Pulmonary artery endothelial cell (primary cell): Measurements from ENCODE around the gene MYH11. TPM values are rescaled to one million over a fixed set of nuclear protein-coding genes. Genes with fewer than 3 reads are reported as not detected.

Experiments
- DNase-seq: peaks from one replicate; pipeline ENCODE4 v3.0.0-alpha.2; 2011; ENCODE audit warnings: low read depth, low spot score
- total RNA-seq: library from RNA; depleted of rRNA; stranded (reverse); fragments of >200 nt; gene quantifications from 2 replicates; pipeline ENCODE4 v1.2.3, GENCODE V29; 2014

The MYH11 gene
- not detected in 2 replicates for total RNA-seq

DNA sequence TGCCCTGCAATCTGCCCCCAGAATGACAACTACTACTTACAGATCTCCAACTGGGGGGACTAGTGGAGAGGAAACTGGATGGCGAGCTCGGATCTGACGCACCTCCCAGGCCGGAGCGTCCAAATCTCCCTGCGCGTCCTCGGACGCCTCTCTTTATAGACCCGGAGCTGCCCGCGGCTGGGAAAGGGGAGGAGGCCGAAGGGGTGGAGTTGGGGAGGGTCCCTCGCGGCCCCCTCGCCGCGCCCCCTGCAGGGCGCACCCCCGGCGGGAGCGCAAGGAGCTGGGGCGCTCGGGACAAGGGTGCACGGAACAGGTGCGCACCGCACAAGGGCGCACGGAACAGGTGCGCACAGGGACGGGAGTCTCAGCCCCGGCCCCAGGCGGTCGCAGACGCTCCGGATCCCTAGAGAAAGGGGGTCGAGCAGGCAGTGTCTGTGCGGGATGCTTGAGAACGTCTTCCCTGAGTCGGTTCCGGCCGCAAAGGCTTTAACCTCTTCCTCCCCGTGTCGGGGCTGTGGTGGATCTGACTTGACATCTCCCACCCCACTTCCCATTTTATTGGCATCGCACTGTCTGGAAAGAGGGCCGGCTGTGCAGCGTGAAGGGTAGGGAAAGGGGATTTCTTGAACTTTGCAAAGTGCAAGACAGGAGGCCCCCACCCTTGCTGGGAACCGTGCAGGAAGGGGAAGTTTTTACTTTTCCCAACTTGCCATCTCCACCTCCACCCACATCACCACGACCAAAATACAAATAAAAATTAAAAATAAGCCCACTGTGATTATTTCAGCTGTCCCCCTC lies at the start of gene MYH11:
Gene MYH11, minus strand, starts transcription at position 128 of the 798 bp plus-strand sequence. CDS start 18,776 bp downstream, outside the sequence.
- DNase-seq: no peak

GRCh38 chr16:15906439-15906838 lies 49.6 kb upstream of the MYH11 start:
- no peak for DNase-seq

DNA sequence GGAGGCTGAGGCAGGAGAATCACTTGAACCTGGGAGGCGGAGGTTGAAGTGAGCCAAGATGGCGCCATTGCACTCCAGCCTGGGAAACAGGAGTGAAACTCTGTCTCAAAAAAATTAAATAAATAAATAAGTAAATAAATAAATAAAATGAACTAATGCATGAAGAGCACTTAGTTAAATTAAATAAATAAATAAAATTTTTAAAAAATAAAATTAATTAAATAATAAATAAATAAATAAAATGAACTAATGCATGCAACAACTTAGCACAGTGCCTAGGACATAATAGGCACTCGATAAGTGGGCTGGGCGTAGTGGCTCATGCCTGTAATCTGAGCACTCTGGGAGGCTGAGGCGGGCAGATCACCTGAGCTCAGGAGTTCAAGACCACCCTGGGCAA lies 47.1 kb upstream of the MYH11 start:
- DNase-seq: no peak

DNA sequence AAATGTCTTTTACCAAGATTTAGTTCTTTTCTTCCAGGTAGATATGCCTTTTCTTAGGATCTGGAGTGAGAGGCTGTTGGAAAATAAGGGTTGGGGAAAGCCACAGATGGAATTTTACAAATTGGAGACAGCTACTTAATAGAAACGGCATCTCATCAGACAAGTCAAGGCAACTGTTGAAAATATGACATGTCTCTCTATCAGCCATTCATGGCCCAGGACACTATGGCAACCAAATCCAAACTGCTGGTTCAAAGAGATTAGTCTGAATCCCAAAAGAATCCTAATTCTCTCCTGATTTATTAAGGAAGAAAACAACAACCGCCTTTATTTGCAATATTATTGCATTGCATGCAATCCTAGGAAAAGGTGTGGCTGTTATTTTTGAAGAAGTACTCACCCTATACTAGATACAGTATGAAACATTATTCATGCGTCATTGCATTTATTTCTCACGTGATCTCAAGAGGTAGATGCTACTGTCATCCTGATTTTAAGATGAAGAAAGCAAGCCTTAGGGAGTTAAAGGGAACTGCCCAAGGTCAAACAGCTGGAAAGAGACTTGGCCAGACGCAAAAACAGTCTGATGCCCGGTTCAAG lies 44.2 kb upstream of the MYH11 start:
- DNase-seq: no peak

GRCh38 chr16:15900357-15900756 lies 43.5 kb upstream of the MYH11 start:
- no peak for DNase-seq

GRCh38 chr16:15899538-15900100 lies 42.8 kb upstream of the MYH11 start:
- no peak for DNase-seq

DNA sequence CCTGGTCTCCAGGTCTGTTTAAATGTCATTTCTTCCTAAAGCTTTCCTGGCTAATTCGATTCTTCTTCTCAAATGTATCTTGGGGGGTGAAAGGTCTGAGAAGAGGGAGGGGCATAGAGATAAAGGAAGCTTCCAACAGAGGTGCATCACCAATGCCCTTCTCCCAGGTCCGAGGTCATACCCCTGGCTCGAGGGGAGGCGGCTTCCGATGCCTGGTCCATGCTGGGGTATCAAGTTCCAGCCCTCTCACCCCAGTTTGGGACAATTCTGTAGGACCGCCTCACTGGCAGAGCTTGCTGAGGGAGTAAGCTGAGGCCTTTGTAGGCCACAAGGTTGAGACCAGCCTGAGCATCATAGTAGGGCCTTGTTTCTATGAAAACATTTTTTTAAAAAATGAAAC lies 41.8 kb upstream of the MYH11 start:
- no peak for DNase-seq

DNA sequence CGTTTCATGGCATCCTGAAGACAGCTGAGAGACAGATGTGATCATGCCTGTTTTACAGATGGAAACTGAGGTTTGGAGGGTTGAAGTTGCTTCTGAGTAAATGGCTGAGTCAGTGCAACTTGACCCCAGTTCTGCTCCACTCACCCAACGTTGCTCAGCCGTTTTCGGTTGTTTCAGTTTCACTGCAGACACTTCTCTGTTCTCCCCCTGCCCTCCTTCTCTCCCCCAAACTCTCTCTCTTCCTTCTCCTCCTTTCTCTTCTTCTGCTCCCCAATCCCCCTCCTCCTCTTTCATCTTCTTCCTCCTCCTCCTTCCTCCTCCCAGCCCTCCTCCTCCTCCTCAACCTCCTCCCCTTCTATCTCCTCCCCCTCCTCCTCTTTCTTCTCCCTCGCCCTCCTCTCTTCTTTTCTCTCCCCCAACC lies 41.0 kb upstream of the MYH11 start:
- no peak for DNase-seq

DNA sequence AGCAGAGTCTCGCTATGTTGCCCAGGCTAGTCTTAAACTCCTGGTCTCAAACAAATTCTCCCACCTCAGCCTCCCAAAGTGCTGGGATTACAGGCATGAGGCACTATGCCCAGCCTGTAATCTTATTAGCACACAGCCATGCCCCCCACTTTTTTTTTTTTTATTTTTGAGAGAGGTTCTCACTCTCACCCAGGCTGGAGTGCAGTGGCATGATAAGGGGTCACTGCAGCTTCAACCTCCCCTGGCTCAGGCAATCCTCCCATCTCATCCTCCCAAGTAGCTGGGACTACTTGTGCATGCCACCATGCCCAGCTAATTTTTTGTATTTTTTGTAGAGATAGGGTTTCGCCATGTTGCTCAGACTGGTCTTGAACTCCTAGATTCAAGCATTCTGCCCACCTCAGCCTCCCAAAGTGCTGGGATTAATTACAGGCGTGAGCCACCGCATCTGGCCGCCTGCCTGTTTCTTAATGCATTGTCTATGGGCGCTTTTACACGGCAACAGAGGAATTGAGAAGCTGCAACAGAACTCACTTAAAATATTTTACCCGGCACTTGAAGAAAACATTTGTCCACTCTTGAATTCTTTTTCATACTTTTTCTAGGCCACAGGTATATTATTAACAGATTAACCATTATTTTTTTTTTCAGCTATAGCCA lies 40.4 kb upstream of the MYH11 start:
- no peak for DNase-seq

GRCh38 chr16:15894571-15895374 lies 37.9 kb upstream of the MYH11 start:
- DNase-seq: no peak

GRCh38 chr16:15891508-15891907 lies 34.7 kb upstream of the MYH11 start:
- DNase-seq: no peak

- DNase-seq: peak; percentile 96
Measured at GRCh38 chr16:15888072-15888976, 31.5 kb upstream of the MYH11 start, which contains the start of gene CEP20. CEP20 (minus strand) TSS chr16:15888603; CDS start chr16:15888585, 18 bp downstream.

GRCh38 chr16:15887283-15887682 lies 30.5 kb upstream of the MYH11 start:
- DNase-seq: no peak

DNA sequence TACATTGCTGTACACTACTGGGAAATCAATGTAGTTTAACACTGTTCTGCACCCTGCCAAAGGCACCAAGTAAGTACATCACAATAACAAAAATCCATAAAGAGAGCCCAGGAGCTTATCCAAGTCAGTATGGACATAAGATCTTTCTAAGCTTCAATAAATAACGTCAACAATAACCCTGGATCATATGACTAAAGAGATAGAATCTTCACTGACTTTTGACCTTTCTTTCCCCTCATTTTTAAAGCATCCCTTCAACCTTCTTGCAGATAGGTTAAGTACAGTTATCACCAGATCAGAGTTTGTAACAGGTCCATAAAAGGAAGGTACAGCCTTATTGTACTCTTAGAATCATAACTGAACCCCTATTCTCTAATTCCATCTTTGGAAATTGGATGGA lies 29.2 kb upstream of the MYH11 start:
- no peak for DNase-seq

- no peak for DNase-seq
Measured at GRCh38 chr16:15885560-15886001, 28.8 kb upstream of the MYH11 start.

DNA sequence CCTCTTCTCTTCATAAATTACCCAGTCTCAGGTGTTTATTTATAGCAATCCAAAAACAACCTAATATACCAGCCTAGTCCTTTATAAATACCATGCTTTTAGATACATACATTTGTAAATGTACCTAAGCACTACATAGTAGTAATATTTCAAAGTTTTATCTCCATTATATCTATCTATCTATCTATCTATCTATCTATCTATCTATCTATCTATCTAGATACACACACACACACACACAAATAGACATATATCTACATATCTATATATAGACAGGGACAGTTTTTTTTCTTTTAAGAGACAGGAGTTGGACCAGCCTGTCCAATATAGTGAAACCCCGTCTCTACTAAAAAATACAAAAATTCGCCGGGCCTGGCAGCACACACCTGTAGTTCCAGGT lies 25.7 kb upstream of the MYH11 start:
- DNase-seq: no peak

DNA sequence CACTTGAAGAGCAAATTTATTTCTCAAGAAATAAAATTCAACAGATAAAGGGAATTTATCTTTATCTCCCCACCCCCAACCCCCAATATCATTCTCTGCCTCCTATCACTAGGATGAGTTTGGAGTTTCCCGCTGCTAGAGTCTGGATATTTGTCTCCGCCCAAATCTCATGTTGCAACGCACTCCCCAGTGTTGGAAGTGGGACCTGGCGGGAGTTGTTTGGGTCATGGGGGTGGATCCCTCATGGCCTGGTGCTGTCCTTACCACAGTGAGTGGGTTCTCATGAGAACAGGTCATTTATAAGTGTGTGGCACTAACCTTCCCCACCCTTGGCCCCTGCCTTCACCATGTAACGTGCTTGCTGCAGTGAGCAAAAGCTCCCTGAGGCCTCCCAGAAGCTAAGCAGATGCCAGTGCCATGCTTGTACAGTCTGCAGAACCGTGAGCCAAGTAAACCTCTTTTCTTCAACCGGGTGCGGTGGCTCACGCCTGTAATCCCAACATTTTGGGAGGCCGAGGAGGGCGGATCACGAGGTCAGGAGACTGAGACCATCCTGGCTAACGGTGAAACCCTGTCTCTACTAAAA lies 25.1 kb upstream of the MYH11 start:
- DNase-seq: no peak

DNA sequence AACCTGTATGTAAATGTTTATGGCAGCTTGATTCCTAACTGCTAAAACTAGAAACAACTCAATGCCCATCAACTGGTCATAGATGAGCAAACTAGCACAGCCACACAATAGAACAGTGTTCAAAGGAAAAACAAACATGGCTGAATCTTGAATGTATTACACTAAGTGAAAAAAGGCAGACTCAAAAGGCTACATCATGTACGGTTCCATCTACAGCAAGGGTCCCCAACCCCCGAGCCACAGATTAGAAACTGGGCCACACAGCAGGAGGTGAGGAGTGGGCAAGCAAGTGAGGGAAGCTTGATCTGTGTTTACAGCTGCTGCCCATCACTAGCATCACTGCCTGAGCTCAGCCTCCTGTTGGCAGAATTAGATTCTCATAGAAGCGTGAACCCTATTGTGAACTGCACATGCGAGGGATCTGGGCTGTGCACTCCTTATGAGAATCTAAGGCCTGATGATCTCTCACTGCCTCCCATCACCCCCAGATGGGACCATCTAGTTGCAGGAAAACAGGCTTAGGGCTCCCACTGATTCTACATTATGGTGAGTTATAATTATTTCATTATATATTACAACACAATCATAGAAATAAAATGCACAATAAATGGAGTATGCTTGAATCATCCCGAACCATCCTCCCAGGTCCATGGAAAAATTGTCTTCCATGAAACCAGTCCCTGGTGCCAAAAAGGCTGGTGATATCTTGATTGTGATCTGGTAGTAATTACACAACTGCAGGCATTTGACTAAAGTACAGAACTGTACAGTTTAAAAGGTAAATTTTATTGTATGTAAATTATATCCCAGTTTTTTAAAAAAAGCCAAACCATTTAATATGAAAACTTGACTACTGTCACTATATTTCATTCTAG lies 23.8 kb upstream of the MYH11 start:
- DNase-seq: no peak
